PFSK-1 (cell line): ENCODE results near the gene SLCO3A1.

Experiments
- POLR2AphosphoS5 ChIP-seq: IDR thresholded peaks from 2 replicates; pipeline ENCODE4 v1.6.1; 2012; ENCODE audit warnings: low read depth, mild to moderate bottlenecking, control low read depth, low read length, moderate library complexity
- SIN3A ChIP-seq: IDR thresholded peaks from 2 replicates; pipeline ENCODE4 v1.6.1; 2012; ENCODE audit warnings: mild to moderate bottlenecking, low read length, moderate library complexity, borderline replicate concordance; ENCODE audit not compliant: insufficient read depth
- TAF1 ChIP-seq: IDR thresholded peaks from 2 replicates; pipeline ENCODE4 v1.6.1; 2012; ENCODE audit warnings: low read length, control low read depth, borderline replicate concordance; ENCODE audit not compliant: insufficient read depth
- TF ChIP-seq, protein P1 (sequence below), 2 experiments: IDR thresholded peaks; 2 replicates each; pipeline versions ENCODE4 v1.6.1 to v1.8.0; 2011 to 2012; ENCODE audit warnings: low read depth in 2 of 2, low read length in 2 of 2, control low read depth in 1 of 2, inconsistent platforms in 1 of 2, mild to moderate bottlenecking in 1 of 2, moderate library complexity in 1 of 2; ENCODE audit not compliant: insufficient read depth in 1 of 2

DNA sequence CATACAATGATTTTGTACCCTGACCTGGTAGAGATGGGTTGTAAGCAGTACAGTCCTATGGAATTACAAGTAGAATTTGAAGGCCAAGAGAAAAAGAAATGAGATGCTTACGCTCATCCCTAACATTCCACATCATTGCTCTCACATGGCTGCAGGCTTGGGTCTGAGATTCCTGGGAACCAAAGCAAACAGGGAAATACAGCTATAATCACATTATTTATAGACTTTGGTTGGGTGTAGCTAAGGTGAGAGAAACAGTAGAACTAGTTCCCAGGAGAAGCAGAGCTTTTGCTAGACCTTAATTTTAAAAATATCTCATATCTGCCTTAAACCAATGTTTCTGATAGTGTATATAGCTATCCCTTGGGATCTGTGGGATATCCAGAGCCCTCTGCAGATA, 51.4 kb downstream of the SLCO3A1 start:
- TF ChIP-seq POLR2AphosphoS5 (no peak), SIN3A (no peak), TAF1 (no peak)
- TF ChIP-seq, protein P1, sequence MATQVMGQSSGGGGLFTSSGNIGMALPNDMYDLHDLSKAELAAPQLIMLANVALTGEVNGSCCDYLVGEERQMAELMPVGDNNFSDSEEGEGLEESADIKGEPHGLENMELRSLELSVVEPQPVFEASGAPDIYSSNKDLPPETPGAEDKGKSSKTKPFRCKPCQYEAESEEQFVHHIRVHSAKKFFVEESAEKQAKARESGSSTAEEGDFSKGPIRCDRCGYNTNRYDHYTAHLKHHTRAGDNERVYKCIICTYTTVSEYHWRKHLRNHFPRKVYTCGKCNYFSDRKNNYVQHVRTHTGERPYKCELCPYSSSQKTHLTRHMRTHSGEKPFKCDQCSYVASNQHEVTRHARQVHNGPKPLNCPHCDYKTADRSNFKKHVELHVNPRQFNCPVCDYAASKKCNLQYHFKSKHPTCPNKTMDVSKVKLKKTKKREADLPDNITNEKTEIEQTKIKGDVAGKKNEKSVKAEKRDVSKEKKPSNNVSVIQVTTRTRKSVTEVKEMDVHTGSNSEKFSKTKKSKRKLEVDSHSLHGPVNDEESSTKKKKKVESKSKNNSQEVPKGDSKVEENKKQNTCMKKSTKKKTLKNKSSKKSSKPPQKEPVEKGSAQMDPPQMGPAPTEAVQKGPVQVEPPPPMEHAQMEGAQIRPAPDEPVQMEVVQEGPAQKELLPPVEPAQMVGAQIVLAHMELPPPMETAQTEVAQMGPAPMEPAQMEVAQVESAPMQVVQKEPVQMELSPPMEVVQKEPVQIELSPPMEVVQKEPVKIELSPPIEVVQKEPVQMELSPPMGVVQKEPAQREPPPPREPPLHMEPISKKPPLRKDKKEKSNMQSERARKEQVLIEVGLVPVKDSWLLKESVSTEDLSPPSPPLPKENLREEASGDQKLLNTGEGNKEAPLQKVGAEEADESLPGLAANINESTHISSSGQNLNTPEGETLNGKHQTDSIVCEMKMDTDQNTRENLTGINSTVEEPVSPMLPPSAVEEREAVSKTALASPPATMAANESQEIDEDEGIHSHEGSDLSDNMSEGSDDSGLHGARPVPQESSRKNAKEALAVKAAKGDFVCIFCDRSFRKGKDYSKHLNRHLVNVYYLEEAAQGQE (IDR thresholded peaks at IDR 0.05; ENCODE audit: insufficient read depth in 1 of 2, low read depth in 2 of 2, low read length in 2 of 2) = no peak
